OCI-LY7 (cell line): Measurements from ENCODE around the gene ENO1.

Source experiments
- CTCF ChIP-seq: fragments of 200-600 bp; sonication (generic); conservative IDR thresholded peaks from 2 replicates; pipeline ENCODE4 v1.5.1; 2014; ENCODE audit warnings: mild to moderate bottlenecking, antibody characterized with exemption, low read length, moderate library complexity, mixed read lengths
- EZH2phosphoT487 ChIP-seq: fragments of 200-600 bp; sonication (generic); IDR thresholded peaks from 2 replicates; pipeline ENCODE4 v1.6.1; 2018; ENCODE audit warnings: low read depth, borderline replicate concordance, mild to moderate bottlenecking, mixed run types, antibody characterized with exemption, low read length, moderate library complexity, mixed read lengths

- TF ChIP-seq CTCF (no peak), EZH2phosphoT487 (no peak)
These were observed 55.2 kb downstream of the ENO1 start for GRCh38 chr1:8823295-8823664.
